KMS-11 (cell line): Measurements from ENCODE around the gene RNF151.

ENCODE experiments used
- H2AFZ ChIP-seq: fragments of 200-600 bp; sonication (generic); 2 replicates; pipeline ENCODE4 v1.6.1; 2016; ENCODE audit warnings: antibody characterized with exemption, mixed run types, low read depth
- H3K27ac ChIP-seq: fragments of 200-600 bp; sonication (generic); 2 replicates; pipeline ENCODE4 v1.6.1; 2016; ENCODE audit warnings: mild to moderate bottlenecking, mixed run types
- H3K27me3 ChIP-seq: fragments of 200-600 bp; sonication (generic); 2 replicates; pipeline ENCODE4 v1.6.1; 2017; ENCODE audit warnings: mild to moderate bottlenecking, low read depth, mixed run types, moderate library complexity; ENCODE audit not compliant: insufficient read depth
- H3K36me3 ChIP-seq: fragments of 200-600 bp; sonication (generic); 2 replicates; pipeline ENCODE4 v1.6.1; 2017; ENCODE audit warnings: mild to moderate bottlenecking, mixed run types; ENCODE audit not compliant: insufficient read depth
- H3K4me1 ChIP-seq: fragments of 200-600 bp; sonication (generic); 2 replicates; pipeline ENCODE4 v1.6.1; 2016; ENCODE audit warnings: mild to moderate bottlenecking, low read depth, mixed run types; ENCODE audit not compliant: poor library complexity, severe bottlenecking
- H3K4me2 ChIP-seq: fragments of 200-600 bp; sonication (generic); 2 replicates; pipeline ENCODE4 v1.7.0; 2016; ENCODE audit warnings: mild to moderate bottlenecking, mixed run types
- H3K4me3 ChIP-seq: fragments of 200-600 bp; sonication (generic); IDR thresholded peaks from 2 replicates; pipeline ENCODE4 v1.6.1; 2017; ENCODE audit warnings: low read depth, low read length, mixed read lengths; ENCODE audit not compliant: insufficient read depth
- H3K79me2 ChIP-seq: fragments of 200-600 bp; sonication (generic); 2 replicates; pipeline ENCODE4 v1.6.1; 2016; ENCODE audit warnings: low read depth, mixed run types; ENCODE audit not compliant: insufficient read depth
- H3K9ac ChIP-seq: fragments of 200-600 bp; sonication (generic); 2 replicates; pipeline ENCODE4 v1.6.1; 2016; ENCODE audit warnings: mild to moderate bottlenecking, mixed run types
- H4K20me1 ChIP-seq: fragments of 200-600 bp; sonication (generic); 2 replicates; pipeline ENCODE4 v1.6.1; 2016; ENCODE audit warnings: mild to moderate bottlenecking, mixed run types; ENCODE audit not compliant: insufficient read depth
- TF ChIP-seq, protein P1 (sequence below): fragments of 200-600 bp; sonication (generic); conservative IDR thresholded peaks from 2 replicates; pipeline ENCODE4 v1.6.1; 2017; ENCODE audit warnings: low read depth, mild to moderate bottlenecking, antibody characterized with exemption, low read length, moderate library complexity, mixed read lengths

Gene RNF151

DNA sequence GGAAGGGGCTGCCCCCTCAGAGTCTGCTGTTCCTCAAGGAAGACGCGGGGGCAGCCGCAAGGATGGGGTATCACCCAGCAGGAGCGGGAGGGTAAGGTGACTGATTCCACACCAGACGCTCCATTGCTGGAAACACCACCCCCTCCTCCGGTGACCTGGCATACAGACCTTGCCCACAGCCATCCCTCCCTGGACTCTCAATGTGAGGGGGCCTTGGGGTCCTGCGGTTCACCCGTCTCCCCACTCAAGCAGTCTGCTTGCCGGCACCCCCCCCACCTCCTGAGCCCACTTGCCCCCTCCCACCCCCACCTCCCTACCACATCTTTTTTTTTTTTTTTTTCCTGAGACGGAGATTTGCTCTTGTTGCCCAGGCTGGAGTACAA lies 36.3 kb upstream of the RNF151 start:
- TF ChIP-seq, protein P1, sequence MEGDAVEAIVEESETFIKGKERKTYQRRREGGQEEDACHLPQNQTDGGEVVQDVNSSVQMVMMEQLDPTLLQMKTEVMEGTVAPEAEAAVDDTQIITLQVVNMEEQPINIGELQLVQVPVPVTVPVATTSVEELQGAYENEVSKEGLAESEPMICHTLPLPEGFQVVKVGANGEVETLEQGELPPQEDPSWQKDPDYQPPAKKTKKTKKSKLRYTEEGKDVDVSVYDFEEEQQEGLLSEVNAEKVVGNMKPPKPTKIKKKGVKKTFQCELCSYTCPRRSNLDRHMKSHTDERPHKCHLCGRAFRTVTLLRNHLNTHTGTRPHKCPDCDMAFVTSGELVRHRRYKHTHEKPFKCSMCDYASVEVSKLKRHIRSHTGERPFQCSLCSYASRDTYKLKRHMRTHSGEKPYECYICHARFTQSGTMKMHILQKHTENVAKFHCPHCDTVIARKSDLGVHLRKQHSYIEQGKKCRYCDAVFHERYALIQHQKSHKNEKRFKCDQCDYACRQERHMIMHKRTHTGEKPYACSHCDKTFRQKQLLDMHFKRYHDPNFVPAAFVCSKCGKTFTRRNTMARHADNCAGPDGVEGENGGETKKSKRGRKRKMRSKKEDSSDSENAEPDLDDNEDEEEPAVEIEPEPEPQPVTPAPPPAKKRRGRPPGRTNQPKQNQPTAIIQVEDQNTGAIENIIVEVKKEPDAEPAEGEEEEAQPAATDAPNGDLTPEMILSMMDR: no peak
- H3K9ac ChIP-seq: no peak overlapping the region
- H2AFZ ChIP-seq: peak overlapping the region; percentile 98
- H3K4me1 ChIP-seq: peaks cover 3% of the 10 kb centered on the region
- peaks cover 33% of the 10 kb centered on the region; the same call in 1 of the 2 replicates for H3K27me3 ChIP-seq
- no peak overlapping the region for H3K4me2 ChIP-seq
- H3K79me2 ChIP-seq: no peaks in the 10 kb centered on the region
- H4K20me1 ChIP-seq: no peaks in the 10 kb centered on the region
- no peaks in the 10 kb centered on the region for H3K36me3 ChIP-seq
- no peak overlapping the region for H3K4me3 ChIP-seq
- no peak overlapping the region for H3K27ac ChIP-seq

DNA sequence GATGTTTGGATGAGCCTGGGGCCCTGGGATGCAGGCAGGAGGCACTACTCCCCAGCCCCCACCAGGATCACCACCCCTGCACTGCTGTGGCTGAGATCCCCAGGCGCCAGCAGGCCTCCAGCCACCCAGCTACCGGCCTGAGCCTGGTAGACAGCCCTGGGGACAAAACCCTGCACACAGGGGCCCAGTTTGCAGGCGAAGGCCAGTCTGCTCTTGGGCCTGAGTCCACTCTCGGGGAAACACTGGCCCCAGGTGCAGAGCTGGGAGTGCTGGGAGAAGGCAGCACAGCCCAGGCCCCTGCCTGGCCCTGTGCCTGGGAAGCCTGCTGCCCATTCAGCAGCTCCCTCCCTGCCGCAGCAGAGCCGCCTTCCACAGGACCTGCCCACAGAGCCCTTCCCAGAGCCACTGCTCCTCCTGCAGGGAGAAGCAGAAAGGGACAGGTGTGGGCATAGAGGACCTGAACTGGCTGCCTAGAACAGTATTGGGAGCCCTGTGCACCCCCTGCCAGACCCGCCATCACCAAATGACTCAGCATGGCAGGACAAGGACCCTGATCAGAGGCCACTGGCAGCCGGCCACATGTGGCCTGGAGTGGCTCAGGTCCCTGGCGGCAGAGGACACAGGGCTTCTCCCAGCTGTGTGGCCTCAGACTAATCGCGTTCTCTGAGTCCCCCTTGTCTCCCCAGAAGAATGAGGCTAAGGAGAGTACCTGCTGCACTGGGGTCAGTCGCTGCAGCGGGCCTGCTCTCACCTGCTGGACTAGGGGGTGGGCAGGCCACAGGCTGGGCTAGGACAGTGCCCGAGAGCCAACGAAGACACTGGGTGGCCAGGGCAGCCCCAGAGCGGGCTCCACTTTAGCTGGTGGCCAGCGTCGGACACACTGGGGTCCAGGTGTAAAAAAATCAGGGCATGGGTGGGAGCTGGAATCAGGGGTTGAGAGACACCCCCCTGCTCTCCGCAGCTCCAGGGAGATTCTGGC lies 34.3 kb upstream of the RNF151 start:
- Histone ChIP-seq H3K9ac (no peak overlapping the region), H3K79me2 (no peaks in the 10 kb centered on the region), H3K4me1 (peaks cover 3% of the 10 kb centered on the region), H4K20me1 (no peaks in the 10 kb centered on the region), H3K36me3 (no peaks in the 10 kb centered on the region), H3K4me3 (no peak overlapping the region), H3K4me2 (no peak overlapping the region), H3K27ac (no peak overlapping the region), H3K27me3 (peaks cover 21% of the 10 kb centered on the region; the same call in 1 of the 2 replicates), H2AFZ (no peak overlapping the region)
- TF ChIP-seq, protein P1: no peak

DNA sequence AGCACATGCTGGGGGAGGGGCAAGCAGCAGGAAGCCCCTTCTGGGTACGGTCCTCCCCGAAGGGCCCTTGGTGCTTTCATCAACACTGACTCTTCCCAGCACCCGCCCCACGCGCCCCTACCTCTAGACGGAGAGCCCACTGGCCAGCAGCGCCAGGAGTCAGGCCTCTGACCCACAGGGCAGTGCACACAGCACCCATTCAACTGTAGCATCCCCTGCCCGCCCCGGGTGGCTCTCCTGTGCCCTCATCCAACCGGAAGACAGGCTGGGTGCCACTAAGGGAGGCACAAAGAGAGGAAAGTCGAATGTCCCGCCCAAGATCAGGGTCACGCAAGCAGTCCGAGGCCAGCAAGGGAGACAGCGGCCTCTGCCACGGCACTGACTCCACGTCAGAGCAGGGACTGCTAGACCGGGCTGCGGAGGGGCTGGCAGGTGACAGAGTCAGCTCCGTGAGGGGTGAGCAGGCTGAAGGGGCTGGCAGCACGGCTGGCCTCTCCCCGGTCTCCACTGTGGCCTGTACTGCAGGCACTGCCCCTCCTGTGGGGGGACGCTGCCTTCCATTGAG lies 33.5 kb upstream of the RNF151 start:
- H3K4me3 ChIP-seq: no peak overlapping the region
- peaks cover 21% of the 10 kb centered on the region; the same call in 1 of the 2 replicates for H3K27me3 ChIP-seq
- H3K36me3 ChIP-seq: no peaks in the 10 kb centered on the region
- no peaks in the 10 kb centered on the region for H4K20me1 ChIP-seq
- peaks cover 3% of the 10 kb centered on the region for H3K4me1 ChIP-seq
- no peaks in the 10 kb centered on the region for H3K79me2 ChIP-seq
- no peak overlapping the region for H3K4me2 ChIP-seq
- no peak overlapping the region for H3K27ac ChIP-seq
- no peak overlapping the region for H3K9ac ChIP-seq
- no peak overlapping the region for H2AFZ ChIP-seq
- TF ChIP-seq, protein P1: no peak

DNA sequence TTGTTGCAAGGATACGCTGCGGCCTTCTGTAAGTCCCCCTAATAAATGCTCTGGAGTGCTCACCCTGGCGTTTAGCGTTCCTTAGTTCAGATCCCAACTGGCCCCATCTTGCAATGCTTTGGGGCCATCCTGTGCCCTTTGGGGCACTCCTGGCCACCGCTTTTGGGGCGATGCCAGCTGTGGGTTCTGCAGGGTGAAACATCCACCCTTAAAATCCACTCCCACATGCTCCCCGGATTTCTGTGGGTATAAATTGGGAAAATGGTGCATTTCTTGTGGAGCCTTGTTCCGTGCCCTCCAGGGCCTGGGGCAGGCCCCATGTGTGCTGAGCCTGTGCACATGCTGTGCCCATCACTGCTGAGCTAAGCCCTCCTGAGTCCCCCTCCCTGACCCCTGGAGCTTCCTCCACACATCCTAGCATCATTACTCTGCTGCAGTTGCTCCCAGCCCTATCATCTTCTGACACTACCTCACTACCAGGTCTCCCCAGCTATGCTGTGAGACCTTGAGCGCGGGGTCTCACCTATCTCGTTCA lies 29.6 kb upstream of the RNF151 start:
- no peak overlapping the region for H3K4me3 ChIP-seq
- no peak overlapping the region for H3K9ac ChIP-seq
- no peak overlapping the region for H3K4me2 ChIP-seq
- H3K36me3 ChIP-seq: no peaks in the 10 kb centered on the region
- H2AFZ ChIP-seq: no peak overlapping the region
- no peak overlapping the region for H3K27ac ChIP-seq
- peaks cover 5% of the 10 kb centered on the region for H3K4me1 ChIP-seq
- H3K79me2 ChIP-seq: no peaks in the 10 kb centered on the region
- TF ChIP-seq, protein P1: no peak
- no peaks in the 10 kb centered on the region for H4K20me1 ChIP-seq
- peaks cover 5% of the 10 kb centered on the region; the same call in 1 of the 2 replicates for H3K27me3 ChIP-seq
